Breast epithelium (tissue), 3 donors: ENCODE data around the gene SHROOM2.

Experiments used
- POLR2A ChIP-seq: fragments of 450-650 bp; IDR thresholded peaks from one replicate; pipeline ENCODE4 v1.6.1; 2016; ENCODE audit warnings: antibody characterized with exemption, mild to moderate bottlenecking, moderate library complexity
- POLR2AphosphoS5 ChIP-seq, 3 donors: sonication (generic); formaldehyde crosslinking; IDR thresholded peaks; one replicate each; pipeline ENCODE4 v1.6.1; 2017; ENCODE audit warnings: antibody characterized with exemption in 3 of 3
- TF ChIP-seq, protein P1 (sequence below), 3 donors: fragments of 450-650 bp; IDR thresholded peaks; one replicate each; pipeline ENCODE4 v1.5.1; 2016 to 2017; ENCODE audit warnings: antibody characterized with exemption in 3 of 3, mild to moderate bottlenecking in 3 of 3, moderate library complexity in 3 of 3

DNA sequence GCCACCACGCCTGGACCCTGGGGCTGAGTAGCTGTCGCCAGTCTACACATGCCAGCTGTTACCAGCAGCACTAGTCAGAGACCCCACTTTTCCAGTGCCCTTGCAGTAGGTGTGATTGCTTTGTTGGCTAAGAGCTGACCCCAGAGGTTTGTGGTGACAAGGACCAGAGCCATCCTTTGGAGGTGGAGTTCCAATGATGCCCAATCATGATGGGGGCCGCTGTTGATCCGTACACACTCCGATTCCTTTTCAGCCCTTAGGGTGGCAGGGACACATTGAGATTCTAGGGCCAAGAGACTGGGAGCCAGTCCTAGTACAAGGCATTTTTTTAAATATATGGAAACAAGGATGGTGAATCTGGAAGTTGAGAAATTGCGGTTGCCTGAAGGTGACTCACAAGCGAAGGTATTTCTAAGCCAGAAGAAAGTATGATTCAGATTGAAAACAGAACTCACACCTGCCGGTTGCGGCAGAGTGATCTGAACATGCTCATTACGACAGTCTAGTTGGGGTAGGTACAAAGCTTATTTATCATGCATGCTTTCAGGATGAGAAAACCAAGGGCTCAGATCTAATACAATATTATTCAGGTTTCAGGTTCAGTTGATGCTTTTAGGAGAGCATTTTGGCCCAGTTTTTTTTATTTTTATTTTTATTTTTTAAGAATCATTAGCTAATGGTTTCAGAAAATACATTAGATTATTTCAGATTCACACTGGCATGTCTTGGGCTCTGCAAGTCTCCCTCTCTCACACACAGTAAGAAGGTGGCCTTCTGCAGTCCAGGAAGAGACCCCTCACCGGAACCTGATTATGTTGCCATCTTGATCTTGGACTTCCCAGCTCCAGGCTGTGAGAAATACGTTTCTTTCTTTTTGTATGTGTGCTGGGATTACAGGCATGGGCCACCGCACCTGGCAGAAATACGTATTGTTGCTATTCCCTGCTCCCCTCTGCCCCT is 43.4 kb downstream of the SHROOM2 start:
- TF ChIP-seq, protein P1, sequence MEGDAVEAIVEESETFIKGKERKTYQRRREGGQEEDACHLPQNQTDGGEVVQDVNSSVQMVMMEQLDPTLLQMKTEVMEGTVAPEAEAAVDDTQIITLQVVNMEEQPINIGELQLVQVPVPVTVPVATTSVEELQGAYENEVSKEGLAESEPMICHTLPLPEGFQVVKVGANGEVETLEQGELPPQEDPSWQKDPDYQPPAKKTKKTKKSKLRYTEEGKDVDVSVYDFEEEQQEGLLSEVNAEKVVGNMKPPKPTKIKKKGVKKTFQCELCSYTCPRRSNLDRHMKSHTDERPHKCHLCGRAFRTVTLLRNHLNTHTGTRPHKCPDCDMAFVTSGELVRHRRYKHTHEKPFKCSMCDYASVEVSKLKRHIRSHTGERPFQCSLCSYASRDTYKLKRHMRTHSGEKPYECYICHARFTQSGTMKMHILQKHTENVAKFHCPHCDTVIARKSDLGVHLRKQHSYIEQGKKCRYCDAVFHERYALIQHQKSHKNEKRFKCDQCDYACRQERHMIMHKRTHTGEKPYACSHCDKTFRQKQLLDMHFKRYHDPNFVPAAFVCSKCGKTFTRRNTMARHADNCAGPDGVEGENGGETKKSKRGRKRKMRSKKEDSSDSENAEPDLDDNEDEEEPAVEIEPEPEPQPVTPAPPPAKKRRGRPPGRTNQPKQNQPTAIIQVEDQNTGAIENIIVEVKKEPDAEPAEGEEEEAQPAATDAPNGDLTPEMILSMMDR (IDR thresholded peaks at IDR 0.05), result no peak
- TF ChIP-seq POLR2A (no peak), POLR2AphosphoS5 (IDR thresholded peaks at IDR 0.05) (no peak)
